ENCODE data around the gene LMF1.

DNA sequence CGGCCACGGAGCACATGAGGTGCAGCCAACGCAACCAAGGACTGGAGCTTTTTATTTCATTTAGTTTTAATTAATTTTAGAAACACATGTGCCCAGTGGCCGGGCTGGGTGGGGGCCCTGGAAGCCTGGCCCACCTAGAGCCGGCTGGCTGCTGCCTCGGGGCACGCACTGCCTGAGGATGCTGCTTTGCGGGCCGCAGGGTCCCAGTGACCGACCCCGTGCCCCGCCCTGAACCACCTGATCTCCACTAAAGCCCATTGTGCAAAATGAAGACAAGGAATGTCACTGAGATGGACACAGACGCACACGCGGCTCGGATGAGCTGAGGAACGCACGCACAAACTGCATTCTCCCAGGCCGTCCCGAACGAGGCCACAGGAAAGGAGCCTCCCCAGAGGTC lies 39.6 kb downstream of the LMF1 start:
- TF ChIP-seq POLR2A (IDR thresholded peaks at IDR 0.05; ENCODE audit: low read length) = no peak
- no peak for TF ChIP-seq GATA1 (IDR thresholded peaks at IDR 0.05; ENCODE audit: low read depth, low read length)
